ENCODE data around the gene TEAD1. TPM values are rescaled to one million over a fixed set of nuclear protein-coding genes. Genes with fewer than 3 reads are reported as not detected.

TEAD1 gene
- polyA plus RNA-seq, 1 donor (not counting 4 experiments of a cell fraction or from before 2014, with no cell fraction given): 32.7 TPM

DNA sequence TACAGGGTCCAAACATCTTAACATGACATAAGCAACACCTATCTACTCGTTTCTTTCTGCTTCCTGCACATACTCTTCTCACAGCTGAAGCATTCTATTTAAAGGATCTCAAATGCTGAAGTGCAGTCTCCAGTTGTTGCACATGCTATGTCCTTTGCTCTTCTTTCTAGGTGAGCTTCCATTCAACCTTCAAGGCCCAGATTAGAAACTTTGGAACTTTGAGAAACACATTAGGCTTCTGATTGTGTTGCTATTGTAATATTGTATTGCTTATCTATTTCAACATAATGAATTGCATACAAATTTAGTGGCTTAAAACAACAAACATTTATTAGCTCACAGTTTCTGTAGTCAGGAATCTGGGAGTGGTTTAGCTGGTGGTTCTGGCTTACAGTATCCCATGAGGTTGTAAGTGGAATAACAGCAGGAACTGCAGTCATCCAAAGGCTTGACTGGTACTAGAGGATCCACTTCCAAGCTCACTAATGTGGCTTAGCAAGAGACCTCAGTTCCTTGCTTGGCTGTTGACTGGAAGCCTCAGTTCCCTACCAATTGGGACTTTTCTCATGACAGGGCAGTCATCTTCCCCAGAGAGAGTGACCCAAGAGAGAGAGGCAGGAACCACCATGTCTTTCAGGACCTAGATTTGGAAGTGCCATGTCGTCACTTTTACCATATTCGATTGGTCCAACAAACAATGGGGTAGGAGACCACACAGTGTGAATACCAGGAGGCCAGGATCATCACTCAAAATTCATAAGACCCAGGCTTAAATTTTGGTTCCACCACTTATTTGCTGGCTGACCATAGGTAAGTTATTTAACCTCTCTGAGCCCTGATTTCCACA, 307.7 kb downstream of the TEAD1 start:
- Histone ChIP-seq H3K9ac (ENCODE audit: control insufficient read depth, extremely low read depth, insufficient read depth, low read length) (no peak overlapping the region), H2AFZ (ENCODE audit: control insufficient read depth, low read length) (no peak overlapping the region), H3K27ac (ENCODE audit: control insufficient read depth, insufficient read depth, low read length) (no peak overlapping the region), H3K36me3 (ENCODE audit: control insufficient read depth in 2 of 2, extremely low read depth in 1 of 2, insufficient read depth in 2 of 2, low read length in 2 of 2) (peaks cover 4 to 17% of the 10 kb centered on the region in 2 experiments), H3K4me1 (ENCODE audit: control insufficient read depth, extremely low read depth, insufficient read depth, low read length) (no peaks in the 10 kb centered on the region), H3K79me2 (ENCODE audit: control insufficient read depth, insufficient read depth, low read length) (no peaks in the 10 kb centered on the region), H4K20me1 (ENCODE audit: control insufficient read depth, extremely low read depth, insufficient read depth, low read length) (no peaks in the 10 kb centered on the region), H3K27me3 (ENCODE audit: control insufficient read depth, extremely low read depth, insufficient read depth, low read length) (no peaks in the 10 kb centered on the region), H3K9me1 (ENCODE audit: control insufficient read depth, extremely low read depth, insufficient read depth, low read length) (no peaks in the 10 kb centered on the region), H3K9me3 (ENCODE audit: control insufficient read depth, low read depth, low read length) (no peaks in the 10 kb centered on the region), H3K4me2 (ENCODE audit: control insufficient read depth, extremely low read depth, insufficient read depth, low read depth, low read length) (no peak overlapping the region), H3K4me3 (ENCODE audit: control insufficient read depth in 2 of 3, extremely low read depth in 1 of 3, insufficient read depth in 2 of 3, low read depth in 1 of 3, low read length in 3 of 3) (no peak overlapping the region)
- FAIRE-seq (no peak), DNase-seq (ENCODE audit: low read depth, low spot score) (no peak)
- dilution Hi-C loops (cut with MboI; ENCODE audit: extremely low pct_ligation_motif_present, low sequenced_read_pairs): loop anchor here (25.0 kb wide), 1 partner anchor 180 kb away; no protein-coding TSS in a partner anchor
- TF ChIP-seq EZH2 (IDR thresholded peaks at IDR 0.05; ENCODE audit: low read length): no peak
- TF ChIP-seq, protein P1, sequence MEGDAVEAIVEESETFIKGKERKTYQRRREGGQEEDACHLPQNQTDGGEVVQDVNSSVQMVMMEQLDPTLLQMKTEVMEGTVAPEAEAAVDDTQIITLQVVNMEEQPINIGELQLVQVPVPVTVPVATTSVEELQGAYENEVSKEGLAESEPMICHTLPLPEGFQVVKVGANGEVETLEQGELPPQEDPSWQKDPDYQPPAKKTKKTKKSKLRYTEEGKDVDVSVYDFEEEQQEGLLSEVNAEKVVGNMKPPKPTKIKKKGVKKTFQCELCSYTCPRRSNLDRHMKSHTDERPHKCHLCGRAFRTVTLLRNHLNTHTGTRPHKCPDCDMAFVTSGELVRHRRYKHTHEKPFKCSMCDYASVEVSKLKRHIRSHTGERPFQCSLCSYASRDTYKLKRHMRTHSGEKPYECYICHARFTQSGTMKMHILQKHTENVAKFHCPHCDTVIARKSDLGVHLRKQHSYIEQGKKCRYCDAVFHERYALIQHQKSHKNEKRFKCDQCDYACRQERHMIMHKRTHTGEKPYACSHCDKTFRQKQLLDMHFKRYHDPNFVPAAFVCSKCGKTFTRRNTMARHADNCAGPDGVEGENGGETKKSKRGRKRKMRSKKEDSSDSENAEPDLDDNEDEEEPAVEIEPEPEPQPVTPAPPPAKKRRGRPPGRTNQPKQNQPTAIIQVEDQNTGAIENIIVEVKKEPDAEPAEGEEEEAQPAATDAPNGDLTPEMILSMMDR (optimal IDR thresholded peaks at IDR 0.05 in 1 of 3, IDR thresholded peaks at IDR 0.05 in 1 of 3, conservative IDR thresholded peaks at IDR 0.05 in 1 of 3; ENCODE audit: extremely low read depth in 1 of 3, insufficient read depth in 2 of 3, low read length in 3 of 3): no peak

DNA sequence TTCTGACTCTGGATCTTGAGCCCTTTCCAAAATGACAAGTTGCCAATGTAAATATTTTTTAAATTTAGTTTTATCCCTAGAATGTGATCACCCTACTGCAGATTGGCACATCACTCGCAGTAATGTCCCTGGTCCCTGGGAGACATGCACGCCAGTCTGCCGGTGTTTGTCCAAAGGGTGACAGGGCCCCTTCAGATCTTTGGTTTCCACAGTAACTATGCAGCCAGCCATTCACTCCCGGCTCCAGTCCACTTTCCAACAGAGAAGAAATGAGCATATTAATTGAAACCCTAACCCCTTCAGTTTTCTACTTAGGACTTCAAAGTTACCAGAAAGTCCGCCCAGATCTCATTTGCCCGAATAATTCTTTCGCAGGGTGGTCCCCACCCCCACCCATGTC, 309.1 kb downstream of the TEAD1 start:
- TF ChIP-seq EZH2 (IDR thresholded peaks at IDR 0.05; ENCODE audit: low read length): no peak
- TF ChIP-seq, protein P1 (optimal IDR thresholded peaks at IDR 0.05 in 1 of 3, IDR thresholded peaks at IDR 0.05 in 1 of 3, conservative IDR thresholded peaks at IDR 0.05 in 1 of 3; ENCODE audit: extremely low read depth in 1 of 3, insufficient read depth in 2 of 3, low read length in 3 of 3): no peak
- Histone ChIP-seq H3K9me3 (ENCODE audit: control insufficient read depth, low read depth, low read length) (no peaks in the 10 kb centered on the region), H4K20me1 (ENCODE audit: control insufficient read depth, extremely low read depth, insufficient read depth, low read length) (no peaks in the 10 kb centered on the region), H3K36me3 (ENCODE audit: control insufficient read depth in 2 of 2, extremely low read depth in 1 of 2, insufficient read depth in 2 of 2, low read length in 2 of 2) (peaks cover 4 to 17% of the 10 kb centered on the region in 2 experiments), H3K4me2 (ENCODE audit: control insufficient read depth, extremely low read depth, insufficient read depth, low read depth, low read length) (no peak overlapping the region), H3K4me3 (ENCODE audit: control insufficient read depth in 2 of 3, extremely low read depth in 1 of 3, insufficient read depth in 2 of 3, low read depth in 1 of 3, low read length in 3 of 3) (no peak overlapping the region), H3K79me2 (ENCODE audit: control insufficient read depth, insufficient read depth, low read length) (no peaks in the 10 kb centered on the region), H3K9me1 (ENCODE audit: control insufficient read depth, extremely low read depth, insufficient read depth, low read length) (no peaks in the 10 kb centered on the region), H3K9ac (ENCODE audit: control insufficient read depth, extremely low read depth, insufficient read depth, low read length) (no peak overlapping the region), H2AFZ (ENCODE audit: control insufficient read depth, low read length) (no peak overlapping the region), H3K4me1 (ENCODE audit: control insufficient read depth, extremely low read depth, insufficient read depth, low read length) (peaks cover 3% of the 10 kb centered on the region), H3K27me3 (ENCODE audit: control insufficient read depth, extremely low read depth, insufficient read depth, low read length) (no peaks in the 10 kb centered on the region), H3K27ac (ENCODE audit: control insufficient read depth, insufficient read depth, low read length) (no peak overlapping the region)
- FAIRE-seq: no peak
- dilution Hi-C loops (cut with MboI; ENCODE audit: extremely low pct_ligation_motif_present, low sequenced_read_pairs): loop anchor here (25.0 kb wide), 1 partner anchor 179 kb away; no protein-coding TSS in a partner anchor
- no peak for DNase-seq (ENCODE audit: low read depth, low spot score)
